ENCODE results near the gene ERCC5. TPM values are rescaled to one million over a fixed set of nuclear protein-coding genes. Genes with fewer than 3 reads are reported as not detected.

Gene ERCC5
- total and polyA plus RNA-seq, 2 donors (not counting 1 experiment from before 2014, with no cell fraction given), result 36.6 to 78.9 TPM

- peaks cover 4% of the 10 kb centered on the region for H3K79me2 ChIP-seq (ENCODE audit: control insufficient read depth, insufficient read depth, low read length)
- no peak overlapping the region for H3K4me3 ChIP-seq (replicated peaks in 1 of 4; ENCODE audit: control extremely low read depth in 1 of 4, insufficient read depth in 1 of 4, low read depth in 3 of 4, low read length in 4 of 4)
- H3K4me1 ChIP-seq (ENCODE audit: control insufficient read depth, extremely low read depth, insufficient read depth, low read length), result no peaks in the 10 kb centered on the region
- H3K27me3 ChIP-seq (ENCODE audit: control insufficient read depth, insufficient read depth, low read length), result no peaks in the 10 kb centered on the region
- TF ChIP-seq EZH2 (IDR thresholded peaks at IDR 0.05; ENCODE audit: low read length, missing control alignments), result no peak
- TF ChIP-seq CTCF (conservative IDR thresholded peaks at IDR 0.05 in 1 of 2, IDR thresholded peaks at IDR 0.05 in 1 of 2; ENCODE audit: low read depth in 1 of 2, low read length in 2 of 2), result no peak
- H2AFZ ChIP-seq (ENCODE audit: low read length), result no peak overlapping the region
- H4K20me1 ChIP-seq (ENCODE audit: control insufficient read depth, extremely low read depth, insufficient read depth, low read length), result no peaks in the 10 kb centered on the region
- no peak overlapping the region for H3K27ac ChIP-seq (ENCODE audit: insufficient read depth, low read length)
- no peak overlapping the region for H3K9ac ChIP-seq (ENCODE audit: insufficient read depth, low read length)
- H3K4me2 ChIP-seq (ENCODE audit: extremely low read depth, insufficient read depth, low read length), result no peak overlapping the region
- peak in 1 of 2 donors; percentile 14 for DNase-seq (ENCODE audit: low read depth in 2 of 2)
- no peaks in the 10 kb centered on the region for H3K9me3 ChIP-seq (ENCODE audit: control insufficient read depth, insufficient read depth, low read depth, low read length)
- H3K36me3 ChIP-seq (ENCODE audit: control insufficient read depth, insufficient read depth, low read length), result peaks cover 8% of the 10 kb centered on the region
These were observed 29.4 kb downstream of the ERCC5 start for GRCh38 chr13:102875256-102875655.

GRCh38 chr13:102877303-102877702 is 31.5 kb downstream of the ERCC5 start:
- TF ChIP-seq CTCF (conservative IDR thresholded peaks at IDR 0.05 in 1 of 2, IDR thresholded peaks at IDR 0.05 in 1 of 2; ENCODE audit: low read depth in 1 of 2, low read length in 2 of 2) (no peak), EZH2 (IDR thresholded peaks at IDR 0.05; ENCODE audit: low read length, missing control alignments) (no peak)
- H3K36me3 ChIP-seq (ENCODE audit: control insufficient read depth, insufficient read depth, low read length), result peaks cover 4% of the 10 kb centered on the region
- no peaks in the 10 kb centered on the region for H3K79me2 ChIP-seq (ENCODE audit: control insufficient read depth, insufficient read depth, low read length)
- H3K4me2 ChIP-seq (ENCODE audit: extremely low read depth, insufficient read depth, low read length), result no peak overlapping the region
- H3K4me1 ChIP-seq (ENCODE audit: control insufficient read depth, extremely low read depth, insufficient read depth, low read length), result no peaks in the 10 kb centered on the region
- DNase-seq (ENCODE audit: low read depth in 2 of 2), result peak; percentile 22 to 75
- no peaks in the 10 kb centered on the region for H3K27me3 ChIP-seq (ENCODE audit: control insufficient read depth, insufficient read depth, low read length)
- H3K27ac ChIP-seq (ENCODE audit: insufficient read depth, low read length), result no peak overlapping the region
- H2AFZ ChIP-seq (ENCODE audit: low read length), result no peak overlapping the region
- H3K9me3 ChIP-seq (ENCODE audit: control insufficient read depth, insufficient read depth, low read depth, low read length), result no peaks in the 10 kb centered on the region
- no peak overlapping the region for H3K9ac ChIP-seq (ENCODE audit: insufficient read depth, low read length)
- no peak overlapping the region for H3K4me3 ChIP-seq (replicated peaks in 1 of 4; ENCODE audit: control extremely low read depth in 1 of 4, insufficient read depth in 1 of 4, low read depth in 3 of 4, low read length in 4 of 4)
- no peaks in the 10 kb centered on the region for H4K20me1 ChIP-seq (ENCODE audit: control insufficient read depth, extremely low read depth, insufficient read depth, low read length)

GRCh38 chr13:102878481-102878880 is 32.6 kb downstream of the ERCC5 start:
- TF ChIP-seq CTCF (conservative IDR thresholded peaks at IDR 0.05 in 1 of 2, IDR thresholded peaks at IDR 0.05 in 1 of 2; ENCODE audit: low read depth in 1 of 2, low read length in 2 of 2) (no peak), EZH2 (IDR thresholded peaks at IDR 0.05; ENCODE audit: low read length, missing control alignments) (no peak)
- H3K79me2 ChIP-seq (ENCODE audit: control insufficient read depth, insufficient read depth, low read length), result no peaks in the 10 kb centered on the region
- H3K4me3 ChIP-seq (replicated peaks in 1 of 4; ENCODE audit: control extremely low read depth in 1 of 4, insufficient read depth in 1 of 4, low read depth in 3 of 4, low read length in 4 of 4), result no peak overlapping the region
- H3K36me3 ChIP-seq (ENCODE audit: control insufficient read depth, insufficient read depth, low read length), result peaks cover 1% of the 10 kb centered on the region
- no peak overlapping the region for H2AFZ ChIP-seq (ENCODE audit: low read length)
- no peaks in the 10 kb centered on the region for H3K4me1 ChIP-seq (ENCODE audit: control insufficient read depth, extremely low read depth, insufficient read depth, low read length)
- no peak overlapping the region for H3K4me2 ChIP-seq (ENCODE audit: extremely low read depth, insufficient read depth, low read length)
- H3K9ac ChIP-seq (ENCODE audit: insufficient read depth, low read length), result no peak overlapping the region
- H3K27me3 ChIP-seq (ENCODE audit: control insufficient read depth, insufficient read depth, low read length), result no peaks in the 10 kb centered on the region
- no peaks in the 10 kb centered on the region for H4K20me1 ChIP-seq (ENCODE audit: control insufficient read depth, extremely low read depth, insufficient read depth, low read length)
- peak; percentile 18 to 95 for DNase-seq (ENCODE audit: low read depth in 2 of 2)
- H3K27ac ChIP-seq (ENCODE audit: insufficient read depth, low read length), result no peak overlapping the region
- H3K9me3 ChIP-seq (ENCODE audit: control insufficient read depth, insufficient read depth, low read depth, low read length), result no peaks in the 10 kb centered on the region

Data from fibroblast of lung (primary cell).